Fibroblast of lung (primary cell): ENCODE data around the gene ZNF384.

ENCODE experiments used
- CTCF ChIP-seq, 2 donors: IDR thresholded peaks in 1 of 2; conservative IDR thresholded peaks in 1 of 2; 1 replicate in 1 of 2; 2 replicates in 1 of 2; pipeline ENCODE4 v1.5.1; 2011 to 2012; ENCODE audit warnings: low read length in 2 of 2, control low read depth in 1 of 2, inconsistent platforms in 1 of 2, low read depth in 1 of 2, mild to moderate bottlenecking in 1 of 2
- EZH2 ChIP-seq: IDR thresholded peaks from 2 replicates; pipeline ENCODE4 v1.5.1; 2012; ENCODE audit warnings: low read length, control low read depth, mild to moderate bottlenecking; ENCODE audit errors: missing control alignments

GRCh38 chr12:6685814-6686213 is 3.4 kb downstream of the ZNF384 start:
- TF ChIP-seq CTCF (conservative IDR thresholded peaks at IDR 0.05 in 1 of 2, IDR thresholded peaks at IDR 0.05 in 1 of 2; ENCODE audit: low read depth in 1 of 2, low read length in 2 of 2), result no peak
- TF ChIP-seq EZH2, result no peak
